WTC11 (cell line): ENCODE data around the gene GNG2.

Experiments
- CTCF ChIP-seq: fragments of 200-600 bp; IDR thresholded peaks from 2 replicates; pipeline ENCODE4 v1.8.0; 2022; ENCODE audit warnings: antibody characterized with exemption
- NR2C2 ChIP-seq: sonication (generic); formaldehyde crosslinking; IDR thresholded peaks from 2 replicates; pipeline ENCODE4 v1.8.0; 2022; ENCODE audit warnings: mild to moderate bottlenecking, missing genetic modification reagents
- RELA ChIP-seq: sonication (generic); formaldehyde crosslinking; IDR thresholded peaks from 2 replicates; pipeline ENCODE4 v1.8.1; 2022; ENCODE audit warnings: missing genetic modification reagents, mild to moderate bottlenecking, borderline replicate concordance
- ZNF138 ChIP-seq: sonication (generic); formaldehyde crosslinking; conservative IDR thresholded peaks from 2 replicates; pipeline ENCODE4 v1.8.1; 2022; ENCODE audit warnings: mild to moderate bottlenecking, moderate library complexity, missing genetic modification reagents
- ZNF232 ChIP-seq: sonication (generic); formaldehyde crosslinking; IDR thresholded peaks from 2 replicates; pipeline ENCODE4 v1.8.0; 2022; ENCODE audit warnings: mild to moderate bottlenecking, missing genetic modification reagents

GRCh38 chr14:52002542-52002941 lies 142.1 kb downstream of the GNG2 start:
- TF ChIP-seq ZNF232 (CRISPR knock-in tag) (no peak), ZNF138 (CRISPR knock-in tag) (no peak), RELA (CRISPR knock-in tag) (no peak), CTCF (no peak), NR2C2 (CRISPR knock-in tag) (no peak)
